Measurements from ENCODE around the gene EVL. TPM values are rescaled to one million over a fixed set of nuclear protein-coding genes. Genes with fewer than 3 reads are reported as not detected.

The EVL gene
- polyA plus RNA-seq, 4 donors = 21.0 to 102 (median 31.8) TPM

DNA sequence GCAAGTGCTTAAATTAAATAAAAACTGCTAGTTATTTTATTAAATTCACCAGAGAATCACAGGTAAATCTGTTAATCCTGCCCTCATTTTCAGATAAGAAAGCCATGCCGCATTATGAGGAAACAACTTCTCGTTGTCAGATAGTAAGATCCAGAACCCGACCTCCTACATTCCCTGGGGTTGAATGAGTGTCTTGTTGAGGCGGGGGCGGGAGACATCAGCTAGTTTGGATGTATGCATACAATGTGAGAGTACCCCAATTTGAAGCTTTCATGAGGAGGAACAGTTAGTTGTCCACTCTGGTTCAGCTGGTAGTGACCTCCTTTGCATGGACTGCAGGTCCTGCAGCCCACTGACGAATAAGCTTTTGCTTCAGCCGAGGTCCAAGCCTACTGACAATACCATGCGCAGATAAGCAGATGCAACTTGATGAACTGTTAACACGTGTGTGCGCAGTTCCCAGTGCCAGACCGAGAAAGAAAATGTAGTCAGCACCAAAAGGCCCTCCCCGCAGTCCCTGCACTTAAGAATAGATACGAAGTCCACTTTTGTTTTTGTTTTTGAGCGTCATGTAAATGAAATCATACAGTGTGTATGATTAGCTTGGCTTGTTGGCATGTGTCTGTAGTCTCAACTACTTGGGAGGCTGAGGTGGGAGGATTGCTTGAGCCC is 34.9 kb downstream of the EVL start:
- 82 to 90% (median 90%) methylated on average over 14 of the region's 14 CpGs for WGBS, 3 donors
- Histone ChIP-seq H3K9me3 (ENCODE audit: control insufficient read depth in 2 of 2, insufficient read depth in 1 of 2, low read depth in 1 of 2, low read length in 1 of 2) (no peaks in the 10 kb centered on the region), H3K4me3 (ENCODE audit: low read depth in 1 of 3, low read length in 3 of 3) (no peak overlapping the region), H3K36me3 (ENCODE audit: control insufficient read depth in 3 of 3, insufficient read depth in 2 of 3, low read depth in 1 of 3, low read length in 3 of 3) (peaks cover 0 to 40% (median 0%) of the 10 kb centered on the region in 3 donors), H3K27ac (ENCODE audit: low read depth in 1 of 3, low read length in 2 of 3) (no peak overlapping the region), H3K4me1 (ENCODE audit: control insufficient read depth in 3 of 3, insufficient read depth in 2 of 3, low read depth in 1 of 3, low read length in 2 of 3) (peaks cover 0 to 6% (median 0%) of the 10 kb centered on the region in 3 donors), H3K27me3 (ENCODE audit: control insufficient read depth in 3 of 3, insufficient read depth in 3 of 3, low read length in 3 of 3) (no peaks in the 10 kb centered on the region)
- DNase-seq (no peak), FAIRE-seq (no peak)

GRCh38 chr14:100102156-100102785 is 37.0 kb downstream of the EVL start:
- 80 to 91% (median 85%) methylated on average over 8 of the region's 8 CpGs for WGBS, 3 donors
- peak overlapping the region in 1 of 3 donors; percentile 38 for H3K27ac ChIP-seq (ENCODE audit: low read depth in 1 of 3, low read length in 2 of 3)
- H3K9me3 ChIP-seq (ENCODE audit: control insufficient read depth in 2 of 2, insufficient read depth in 1 of 2, low read depth in 1 of 2, low read length in 1 of 2) = no peaks in the 10 kb centered on the region
- peaks cover 0 to 8% (median 0%) of the 10 kb centered on the region in 3 donors for H3K4me1 ChIP-seq (ENCODE audit: control insufficient read depth in 3 of 3, insufficient read depth in 2 of 3, low read depth in 1 of 3, low read length in 2 of 3)
- H3K36me3 ChIP-seq (ENCODE audit: control insufficient read depth in 3 of 3, insufficient read depth in 2 of 3, low read depth in 1 of 3, low read length in 3 of 3) = peaks cover 0 to 42% (median 0%) of the 10 kb centered on the region in 3 donors
- no peak overlapping the region for H3K4me3 ChIP-seq (ENCODE audit: low read depth in 1 of 3, low read length in 3 of 3)
- DNase-seq (no peak), FAIRE-seq (no peak)
- no peaks in the 10 kb centered on the region for H3K27me3 ChIP-seq (ENCODE audit: control insufficient read depth in 3 of 3, insufficient read depth in 3 of 3, low read length in 3 of 3)

- Histone ChIP-seq H3K4me1 (ENCODE audit: control insufficient read depth in 3 of 3, insufficient read depth in 2 of 3, low read depth in 1 of 3, low read length in 2 of 3) (peaks cover 0 to 8% (median under 1%) of the 10 kb centered on the region in 3 donors), H3K36me3 (ENCODE audit: control insufficient read depth in 3 of 3, insufficient read depth in 2 of 3, low read depth in 1 of 3, low read length in 3 of 3) (peaks cover 0 to 36% (median 0%) of the 10 kb centered on the region in 3 donors), H3K9me3 (ENCODE audit: control insufficient read depth in 2 of 2, insufficient read depth in 1 of 2, low read depth in 1 of 2, low read length in 1 of 2) (no peaks in the 10 kb centered on the region), H3K27ac (ENCODE audit: low read depth in 1 of 3, low read length in 2 of 3) (peak overlapping the region in 2 of 3 donors; percentile 12 to 22), H3K4me3 (ENCODE audit: low read depth in 1 of 3, low read length in 3 of 3) (no peak overlapping the region), H3K27me3 (ENCODE audit: control insufficient read depth in 3 of 3, insufficient read depth in 3 of 3, low read length in 3 of 3) (no peaks in the 10 kb centered on the region)
- FAIRE-seq (no peak), DNase-seq (no peak)
- 68 to 86% (median 71%) methylated on average over 10 of the region's 10 CpGs for WGBS, 3 donors
These were observed 38.2 kb downstream of the EVL start for GRCh38 chr14:100103250-100104005.

GRCh38 chr14:100104006-100104352 is 38.8 kb downstream of the EVL start:
- DNase-seq (no peak), FAIRE-seq (no peak)
- H3K27ac ChIP-seq (ENCODE audit: low read depth in 1 of 3, low read length in 2 of 3) = peak overlapping the region in 1 of 3 donors; percentile 12
- 57 to 75% (median 74%) methylated on average over 4 of the region's 4 CpGs for WGBS, 3 donors
- peaks cover 0 to 39% (median 0%) of the 10 kb centered on the region in 3 donors for H3K36me3 ChIP-seq (ENCODE audit: control insufficient read depth in 3 of 3, insufficient read depth in 2 of 3, low read depth in 1 of 3, low read length in 3 of 3)
- H3K4me1 ChIP-seq (ENCODE audit: control insufficient read depth in 3 of 3, insufficient read depth in 2 of 3, low read depth in 1 of 3, low read length in 2 of 3) = peaks cover 0 to 8% (median 4%) of the 10 kb centered on the region in 3 donors
- H3K9me3 ChIP-seq (ENCODE audit: control insufficient read depth in 2 of 2, insufficient read depth in 1 of 2, low read depth in 1 of 2, low read length in 1 of 2) = no peaks in the 10 kb centered on the region
- no peak overlapping the region for H3K4me3 ChIP-seq (ENCODE audit: low read depth in 1 of 3, low read length in 3 of 3)
- H3K27me3 ChIP-seq (ENCODE audit: control insufficient read depth in 3 of 3, insufficient read depth in 3 of 3, low read length in 3 of 3) = no peaks in the 10 kb centered on the region

GRCh38 chr14:100104523-100105300 is 39.5 kb downstream of the EVL start:
- peaks cover 0 to 47% (median 0%) of the 10 kb centered on the region in 3 donors for H3K36me3 ChIP-seq (ENCODE audit: control insufficient read depth in 3 of 3, insufficient read depth in 2 of 3, low read depth in 1 of 3, low read length in 3 of 3)
- FAIRE-seq (no peak), DNase-seq (no peak)
- H3K27me3 ChIP-seq (ENCODE audit: control insufficient read depth in 3 of 3, insufficient read depth in 3 of 3, low read length in 3 of 3) = no peaks in the 10 kb centered on the region
- H3K27ac ChIP-seq (ENCODE audit: low read depth in 1 of 3, low read length in 2 of 3) = peak overlapping the region in 1 of 3 donors; percentile 6
- no peaks in the 10 kb centered on the region for H3K9me3 ChIP-seq (ENCODE audit: control insufficient read depth in 2 of 2, insufficient read depth in 1 of 2, low read depth in 1 of 2, low read length in 1 of 2)
- no peak overlapping the region for H3K4me3 ChIP-seq (ENCODE audit: low read depth in 1 of 3, low read length in 3 of 3)
- H3K4me1 ChIP-seq (ENCODE audit: control insufficient read depth in 3 of 3, insufficient read depth in 2 of 3, low read depth in 1 of 3, low read length in 2 of 3) = peaks cover 0 to 8% (median 4%) of the 10 kb centered on the region in 3 donors
- 80 to 84% (median 84%) methylated on average over 7 of the region's 7 CpGs for WGBS, 3 donors

- Histone ChIP-seq H3K4me3 (ENCODE audit: low read depth in 1 of 3, low read length in 3 of 3) (no peak overlapping the region), H3K4me1 (ENCODE audit: control insufficient read depth in 3 of 3, insufficient read depth in 2 of 3, low read depth in 1 of 3, low read length in 2 of 3) (peaks cover 0 to 8% (median 4%) of the 10 kb centered on the region in 3 donors), H3K36me3 (ENCODE audit: control insufficient read depth in 3 of 3, insufficient read depth in 2 of 3, low read depth in 1 of 3, low read length in 3 of 3) (peaks cover 0 to 50% (median 0%) of the 10 kb centered on the region in 3 donors), H3K27me3 (ENCODE audit: control insufficient read depth in 3 of 3, insufficient read depth in 3 of 3, low read length in 3 of 3) (no peaks in the 10 kb centered on the region), H3K27ac (ENCODE audit: low read depth in 1 of 3, low read length in 2 of 3) (peak overlapping the region in 1 of 3 donors; percentile 6), H3K9me3 (ENCODE audit: control insufficient read depth in 2 of 2, insufficient read depth in 1 of 2, low read depth in 1 of 2, low read length in 1 of 2) (no peaks in the 10 kb centered on the region)
- no peak for DNase-seq
- WGBS, 3 donors = 78 to 89% (median 78%) methylated on average over 16 of the region's 16 CpGs
- no peak for FAIRE-seq
These were observed 40.3 kb downstream of the EVL start for GRCh38 chr14:100105357-100106169.

GRCh38 chr14:100106250-100107112 is 41.3 kb downstream of the EVL start:
- 76 to 78% (median 76%) methylated on average over 17 of the region's 17 CpGs for WGBS, 3 donors
- Histone ChIP-seq H3K4me1 (ENCODE audit: control insufficient read depth in 3 of 3, insufficient read depth in 2 of 3, low read depth in 1 of 3, low read length in 2 of 3) (peaks cover 0 to 8% (median 4%) of the 10 kb centered on the region in 3 donors), H3K27me3 (ENCODE audit: control insufficient read depth in 3 of 3, insufficient read depth in 3 of 3, low read length in 3 of 3) (no peaks in the 10 kb centered on the region), H3K9me3 (ENCODE audit: control insufficient read depth in 2 of 2, insufficient read depth in 1 of 2, low read depth in 1 of 2, low read length in 1 of 2) (no peaks in the 10 kb centered on the region), H3K4me3 (ENCODE audit: low read depth in 1 of 3, low read length in 3 of 3) (no peak overlapping the region), H3K36me3 (ENCODE audit: control insufficient read depth in 3 of 3, insufficient read depth in 2 of 3, low read depth in 1 of 3, low read length in 3 of 3) (peaks cover 0 to 53% (median 0%) of the 10 kb centered on the region in 3 donors), H3K27ac (ENCODE audit: low read depth in 1 of 3, low read length in 2 of 3) (peak overlapping the region in 1 of 3 donors; percentile 48)
- FAIRE-seq (no peak), DNase-seq (no peak)
